ENCODE data around the gene GNG2. TPM values are rescaled to one million over a fixed set of nuclear protein-coding genes. Genes with fewer than 3 reads are reported as not detected.

Gene GNG2
- total RNA-seq, 1 experiment from 2014 or later = 18.9 TPM

- ChIA-PET POLR2A (ENCODE audit: low non-redundant PET) (interaction anchor here (0.6 kb wide), 1 partner anchor 447 kb away, joined by 3 read pairs; no protein-coding TSS in a partner anchor), CTCF (no interaction called here)
Measured at GRCh38 chr14:51928568-51928967, 68.2 kb downstream of the GNG2 start.

DNA sequence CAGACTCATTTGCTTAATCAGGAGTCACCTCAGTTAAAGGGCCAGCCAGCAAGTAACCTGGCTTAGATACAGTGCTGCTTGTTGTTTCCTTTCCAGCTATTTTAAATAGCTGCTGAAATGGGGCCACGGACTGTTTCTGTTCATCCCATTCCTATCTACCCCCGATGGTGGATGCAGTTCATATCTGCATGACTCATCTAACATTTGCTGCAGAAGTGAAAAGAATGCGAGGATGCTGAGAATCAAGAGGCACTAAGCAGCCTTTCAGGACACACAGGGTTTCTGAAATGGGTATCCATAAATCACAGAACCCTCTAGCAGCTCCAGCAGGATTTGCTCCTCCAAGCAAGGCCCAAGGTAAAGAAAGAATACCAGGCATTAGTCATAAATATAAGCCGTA lies 68.8 kb downstream of the GNG2 start:
- H3K36me3 ChIP-seq (ENCODE audit: insufficient read depth, low read length, poor library complexity, severe bottlenecking) = no peaks in the 10 kb centered on the region
- ChIA-PET POLR2A (ENCODE audit: low non-redundant PET) (no interaction called here), CTCF (no interaction called here)
- intact Hi-C loops (cut with micrococcal nuclease; ENCODE audit: unreplicated experiment) = no loop called here
- no peak for TF ChIP-seq CTCF (conservative IDR thresholded peaks at IDR 0.05; ENCODE audit: low read depth, low read length)
- TF ChIP-seq EZH2 (IDR thresholded peaks at IDR 0.05; ENCODE audit: borderline replicate concordance, low read depth, low read length, poor library complexity, severe bottlenecking) = no peak
- H3K27ac ChIP-seq (ENCODE audit: low read depth, low read length, poor library complexity, severe bottlenecking) = no peak overlapping the region
- H3K4me3 ChIP-seq (ENCODE audit: low read depth, low read length, poor library complexity, severe bottlenecking) = no peak overlapping the region
- no peaks in the 10 kb centered on the region for H3K27me3 ChIP-seq (replicated peaks; ENCODE audit: insufficient read depth, low read depth, low read length, poor library complexity)
- no TSS peak for BruUV-seq (replicated peaks)
- DNase-seq (ENCODE audit: low spot score) = peak; percentile 8
- no peaks in the 10 kb centered on the region for H3K9me3 ChIP-seq (ENCODE audit: low read depth, low read length, poor library complexity, severe bottlenecking)
- H3K4me1 ChIP-seq (ENCODE audit: insufficient read depth, low read length, poor library complexity, severe bottlenecking) = no peaks in the 10 kb centered on the region

More at GRCh38 chr14:51928568-51928967, 68.2 kb downstream of the GNG2 start:
- no peak overlapping the region for H3K4me3 ChIP-seq (ENCODE audit: low read depth, low read length, poor library complexity, severe bottlenecking)
- no peak for DNase-seq (ENCODE audit: low spot score)
- H3K27ac ChIP-seq (ENCODE audit: low read depth, low read length, poor library complexity, severe bottlenecking) = no peak overlapping the region
- H3K4me1 ChIP-seq (ENCODE audit: insufficient read depth, low read length, poor library complexity, severe bottlenecking) = no peaks in the 10 kb centered on the region
- intact Hi-C loops (cut with micrococcal nuclease; ENCODE audit: unreplicated experiment) = no loop called here
- no peaks in the 10 kb centered on the region for H3K9me3 ChIP-seq (ENCODE audit: low read depth, low read length, poor library complexity, severe bottlenecking)
- TF ChIP-seq CTCF (conservative IDR thresholded peaks at IDR 0.05; ENCODE audit: low read depth, low read length) = no peak
- TF ChIP-seq EZH2 (IDR thresholded peaks at IDR 0.05; ENCODE audit: borderline replicate concordance, low read depth, low read length, poor library complexity, severe bottlenecking) = no peak
- no TSS peak for BruUV-seq (replicated peaks)
- H3K27me3 ChIP-seq (replicated peaks; ENCODE audit: insufficient read depth, low read depth, low read length, poor library complexity) = no peaks in the 10 kb centered on the region
- H3K36me3 ChIP-seq (ENCODE audit: insufficient read depth, low read length, poor library complexity, severe bottlenecking) = no peaks in the 10 kb centered on the region

GRCh38 chr14:51929910-51930682 lies 69.7 kb downstream of the GNG2 start:
- POLR2A ChIA-PET (ENCODE audit: low non-redundant PET) = no interaction called here
- no peak for DNase-seq (ENCODE audit: low spot score)
- no peaks in the 10 kb centered on the region for H3K27me3 ChIP-seq (replicated peaks; ENCODE audit: insufficient read depth, low read depth, low read length, poor library complexity)
- H3K36me3 ChIP-seq (ENCODE audit: insufficient read depth, low read length, poor library complexity, severe bottlenecking) = no peaks in the 10 kb centered on the region
- CTCF ChIA-PET = no interaction called here
- H3K4me3 ChIP-seq (ENCODE audit: low read depth, low read length, poor library complexity, severe bottlenecking) = no peak overlapping the region
- intact Hi-C loops (cut with micrococcal nuclease; ENCODE audit: unreplicated experiment) = no loop called here
- no peaks in the 10 kb centered on the region for H3K4me1 ChIP-seq (ENCODE audit: insufficient read depth, low read length, poor library complexity, severe bottlenecking)
- BruUV-seq (replicated peaks) = no TSS peak
- TF ChIP-seq EZH2 (IDR thresholded peaks at IDR 0.05; ENCODE audit: borderline replicate concordance, low read depth, low read length, poor library complexity, severe bottlenecking) (no peak), CTCF (conservative IDR thresholded peaks at IDR 0.05; ENCODE audit: low read depth, low read length) (no peak)
- no peaks in the 10 kb centered on the region for H3K9me3 ChIP-seq (ENCODE audit: low read depth, low read length, poor library complexity, severe bottlenecking)
- H3K27ac ChIP-seq (ENCODE audit: low read depth, low read length, poor library complexity, severe bottlenecking) = no peak overlapping the region
